GM10847 (cell line): Measurements from ENCODE around the gene TK2.

Source experiments
- POLR2A ChIP-seq: IDR thresholded peaks from 2 replicates; pipeline ENCODE4 v1.6.1; 2011; ENCODE audit not compliant: insufficient read length; ENCODE audit errors: extremely low read depth

Gene TK2

DNA sequence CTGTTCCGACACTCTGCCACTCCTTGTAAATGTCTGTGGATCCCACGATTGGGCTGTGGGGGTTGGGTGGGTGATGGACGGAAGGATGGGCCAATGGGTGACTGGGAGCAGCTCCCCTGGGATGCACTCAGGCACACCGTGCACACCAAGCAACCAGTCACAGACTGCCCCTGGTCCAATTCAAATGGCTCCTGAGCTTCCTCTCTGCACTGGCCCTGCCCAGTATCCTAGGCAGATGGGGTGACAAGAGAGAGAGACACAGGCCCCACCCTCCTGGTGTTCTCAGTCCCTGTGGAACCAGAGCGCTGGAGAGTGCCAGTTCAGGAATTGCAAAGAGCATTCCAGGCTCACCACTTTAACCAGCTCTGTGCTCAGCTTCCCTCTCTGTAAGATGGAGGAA is 90.0 kb downstream of the TK2 start:
- no peak for TF ChIP-seq POLR2A

DNA sequence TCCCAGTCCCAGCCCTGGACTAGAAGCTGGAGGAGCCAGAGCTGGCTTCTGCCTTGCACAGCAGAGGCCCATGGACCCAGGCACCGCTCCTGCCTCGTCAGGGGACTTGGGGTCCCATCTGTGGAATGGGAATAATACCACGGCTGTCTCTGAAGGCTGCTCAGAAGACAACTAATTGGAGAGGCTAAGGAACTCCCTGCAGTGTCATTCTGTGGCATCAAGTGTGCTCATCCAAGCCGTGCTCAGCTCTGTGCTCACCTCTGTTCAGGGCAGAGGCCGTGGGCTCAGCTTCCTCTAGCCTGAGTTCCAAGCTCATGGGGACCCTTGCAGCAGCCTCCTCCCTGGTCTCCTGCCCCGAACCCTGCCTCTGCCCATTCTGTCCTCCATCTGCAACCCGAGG is 91.1 kb downstream of the TK2 start:
- TF ChIP-seq POLR2A: no peak

DNA sequence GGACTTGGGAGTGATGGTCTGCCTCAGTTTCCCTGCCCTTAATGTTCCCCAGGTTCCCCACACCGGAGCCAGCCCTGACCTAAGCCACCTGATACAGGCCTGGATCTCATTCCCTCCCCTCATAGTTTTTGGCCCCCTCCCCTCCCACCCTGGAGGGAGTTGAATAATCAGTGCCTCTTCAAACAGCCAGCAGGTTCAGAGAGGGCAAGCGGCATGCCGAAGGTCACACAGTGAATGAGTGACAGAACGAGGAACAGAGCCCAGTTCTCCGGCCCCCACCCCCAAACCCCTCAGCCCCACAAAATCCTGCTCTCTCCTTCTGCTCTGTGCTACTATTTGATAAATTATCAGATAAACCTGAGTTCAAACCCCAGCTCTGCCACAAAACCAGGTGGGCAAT is 91.6 kb downstream of the TK2 start:
- TF ChIP-seq POLR2A: no peak
